SU-DHL-6 (cell line): ENCODE measurements around the gene PFKL.

Source experiments
- EZH2phosphoT487 ChIP-seq: fragments of 200-600 bp; sonication (generic), shearing (Covaris generic); conservative IDR thresholded peaks from 2 replicates; pipeline ENCODE4 v1.6.1; 2018; ENCODE audit warnings: mild to moderate bottlenecking, antibody characterized with exemption, low read length, moderate library complexity, mixed read lengths
- TF ChIP-seq, protein P1 (sequence below): fragments of 200-600 bp; sonication (generic); IDR thresholded peaks from one replicate; pipeline ENCODE4 v1.5.1; 2017; ENCODE audit warnings: antibody characterized with exemption, mild to moderate bottlenecking, low read length, moderate library complexity; ENCODE audit not compliant: insufficient read depth, poor library complexity, severe bottlenecking

- TF ChIP-seq, protein P1, sequence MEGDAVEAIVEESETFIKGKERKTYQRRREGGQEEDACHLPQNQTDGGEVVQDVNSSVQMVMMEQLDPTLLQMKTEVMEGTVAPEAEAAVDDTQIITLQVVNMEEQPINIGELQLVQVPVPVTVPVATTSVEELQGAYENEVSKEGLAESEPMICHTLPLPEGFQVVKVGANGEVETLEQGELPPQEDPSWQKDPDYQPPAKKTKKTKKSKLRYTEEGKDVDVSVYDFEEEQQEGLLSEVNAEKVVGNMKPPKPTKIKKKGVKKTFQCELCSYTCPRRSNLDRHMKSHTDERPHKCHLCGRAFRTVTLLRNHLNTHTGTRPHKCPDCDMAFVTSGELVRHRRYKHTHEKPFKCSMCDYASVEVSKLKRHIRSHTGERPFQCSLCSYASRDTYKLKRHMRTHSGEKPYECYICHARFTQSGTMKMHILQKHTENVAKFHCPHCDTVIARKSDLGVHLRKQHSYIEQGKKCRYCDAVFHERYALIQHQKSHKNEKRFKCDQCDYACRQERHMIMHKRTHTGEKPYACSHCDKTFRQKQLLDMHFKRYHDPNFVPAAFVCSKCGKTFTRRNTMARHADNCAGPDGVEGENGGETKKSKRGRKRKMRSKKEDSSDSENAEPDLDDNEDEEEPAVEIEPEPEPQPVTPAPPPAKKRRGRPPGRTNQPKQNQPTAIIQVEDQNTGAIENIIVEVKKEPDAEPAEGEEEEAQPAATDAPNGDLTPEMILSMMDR, result no peak
- TF ChIP-seq EZH2phosphoT487, result no peak
These were observed 22.1 kb downstream of the PFKL start for GRCh38 chr21:44321846-44322450.
